HFF-Myc (cell line): Measurements from ENCODE around the gene SH3RF3.

ENCODE experiments used
- DNase-seq: peaks from one replicate; pipeline ENCODE4 v3.0.0-alpha.2; 2011; ENCODE audit warnings: low read depth; ENCODE audit errors: extremely low read depth
- H3K4me3 ChIP-seq: replicated peaks from 2 replicates; pipeline ENCODE4 v1.5.1; 2011; ENCODE audit warnings: low read depth, mild to moderate bottlenecking, control low read depth, low read length
- TF ChIP-seq, protein P1 (sequence below): IDR thresholded peaks from 2 replicates; pipeline ENCODE4 v1.5.1; 2012; ENCODE audit warnings: mild to moderate bottlenecking, low read depth, low read length, control low read depth; ENCODE audit errors: missing control alignments

Gene SH3RF3

DNA sequence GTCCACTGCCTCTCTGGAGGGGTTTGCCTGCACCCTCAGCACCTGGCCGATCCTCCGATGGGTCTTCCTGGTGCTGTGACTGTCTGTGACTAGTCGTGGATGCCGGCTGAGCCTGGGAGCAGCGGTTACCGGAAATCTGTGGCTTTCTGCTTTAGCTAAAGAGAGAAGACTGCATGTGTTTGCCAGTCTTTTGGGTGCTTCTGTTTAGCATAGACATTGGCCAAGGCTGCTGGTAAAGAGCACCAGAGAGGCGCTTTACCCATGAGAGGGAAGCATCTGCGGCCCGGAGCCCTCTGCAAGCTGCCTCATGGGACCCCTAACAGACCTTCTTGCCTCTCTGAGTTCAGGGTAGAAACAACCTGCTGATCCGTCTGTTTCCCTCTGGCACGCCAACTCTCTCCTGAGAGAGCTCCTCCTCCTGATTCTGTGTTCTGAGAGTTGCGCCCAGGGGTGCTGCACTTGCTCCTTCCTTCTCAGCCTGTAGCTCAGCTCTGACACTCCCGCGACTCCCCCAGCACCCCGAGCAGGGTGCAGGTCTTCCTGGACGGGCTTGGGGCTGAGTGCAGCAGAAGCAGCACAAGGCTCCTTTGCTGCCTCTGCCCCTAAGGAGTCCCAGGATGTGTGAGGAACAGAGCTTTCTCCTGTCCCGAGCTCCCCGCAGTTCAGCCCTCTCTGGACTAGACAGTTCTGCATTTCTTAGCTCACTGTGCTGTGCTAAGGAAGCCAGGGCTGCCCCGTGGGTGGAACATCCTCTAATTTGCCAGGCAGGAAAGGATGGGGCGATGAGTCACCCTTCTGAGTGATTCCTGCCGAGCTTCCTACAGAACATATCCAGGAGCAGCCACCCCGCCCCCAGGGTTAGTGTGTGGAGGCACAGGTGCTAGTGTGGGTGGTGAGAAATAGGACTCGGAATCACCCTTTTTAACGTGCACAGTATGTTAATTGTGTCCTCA, 203.2 kb downstream of the SH3RF3 start:
- TF ChIP-seq, protein P1, sequence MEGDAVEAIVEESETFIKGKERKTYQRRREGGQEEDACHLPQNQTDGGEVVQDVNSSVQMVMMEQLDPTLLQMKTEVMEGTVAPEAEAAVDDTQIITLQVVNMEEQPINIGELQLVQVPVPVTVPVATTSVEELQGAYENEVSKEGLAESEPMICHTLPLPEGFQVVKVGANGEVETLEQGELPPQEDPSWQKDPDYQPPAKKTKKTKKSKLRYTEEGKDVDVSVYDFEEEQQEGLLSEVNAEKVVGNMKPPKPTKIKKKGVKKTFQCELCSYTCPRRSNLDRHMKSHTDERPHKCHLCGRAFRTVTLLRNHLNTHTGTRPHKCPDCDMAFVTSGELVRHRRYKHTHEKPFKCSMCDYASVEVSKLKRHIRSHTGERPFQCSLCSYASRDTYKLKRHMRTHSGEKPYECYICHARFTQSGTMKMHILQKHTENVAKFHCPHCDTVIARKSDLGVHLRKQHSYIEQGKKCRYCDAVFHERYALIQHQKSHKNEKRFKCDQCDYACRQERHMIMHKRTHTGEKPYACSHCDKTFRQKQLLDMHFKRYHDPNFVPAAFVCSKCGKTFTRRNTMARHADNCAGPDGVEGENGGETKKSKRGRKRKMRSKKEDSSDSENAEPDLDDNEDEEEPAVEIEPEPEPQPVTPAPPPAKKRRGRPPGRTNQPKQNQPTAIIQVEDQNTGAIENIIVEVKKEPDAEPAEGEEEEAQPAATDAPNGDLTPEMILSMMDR, result no peak
- H3K4me3 ChIP-seq, result peak overlapping the region; percentile 12
- DNase-seq, result peak; percentile 82

DNA sequence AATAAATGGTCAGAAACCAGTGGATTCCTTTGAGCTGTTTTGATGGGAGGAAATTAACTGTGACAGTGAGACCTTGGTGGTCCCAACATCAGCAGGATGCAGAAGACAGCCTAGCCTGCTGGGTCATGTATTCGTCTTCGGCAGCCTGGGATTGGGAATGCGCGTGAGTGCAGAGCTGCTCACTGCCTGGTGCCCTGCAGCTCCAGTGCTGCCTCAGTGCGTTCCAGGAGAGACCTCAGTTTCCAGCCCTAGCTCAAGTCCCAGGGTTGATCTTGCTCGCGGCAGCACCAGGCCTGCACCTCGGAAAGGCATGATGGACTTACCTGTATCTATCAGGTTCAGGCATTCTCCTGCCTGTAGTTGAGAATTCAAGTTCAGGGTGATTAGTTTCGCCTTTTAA, 203.9 kb downstream of the SH3RF3 start:
- no peak for DNase-seq
- H3K4me3 ChIP-seq, result no peak overlapping the region
- TF ChIP-seq, protein P1, result no peak

DNA sequence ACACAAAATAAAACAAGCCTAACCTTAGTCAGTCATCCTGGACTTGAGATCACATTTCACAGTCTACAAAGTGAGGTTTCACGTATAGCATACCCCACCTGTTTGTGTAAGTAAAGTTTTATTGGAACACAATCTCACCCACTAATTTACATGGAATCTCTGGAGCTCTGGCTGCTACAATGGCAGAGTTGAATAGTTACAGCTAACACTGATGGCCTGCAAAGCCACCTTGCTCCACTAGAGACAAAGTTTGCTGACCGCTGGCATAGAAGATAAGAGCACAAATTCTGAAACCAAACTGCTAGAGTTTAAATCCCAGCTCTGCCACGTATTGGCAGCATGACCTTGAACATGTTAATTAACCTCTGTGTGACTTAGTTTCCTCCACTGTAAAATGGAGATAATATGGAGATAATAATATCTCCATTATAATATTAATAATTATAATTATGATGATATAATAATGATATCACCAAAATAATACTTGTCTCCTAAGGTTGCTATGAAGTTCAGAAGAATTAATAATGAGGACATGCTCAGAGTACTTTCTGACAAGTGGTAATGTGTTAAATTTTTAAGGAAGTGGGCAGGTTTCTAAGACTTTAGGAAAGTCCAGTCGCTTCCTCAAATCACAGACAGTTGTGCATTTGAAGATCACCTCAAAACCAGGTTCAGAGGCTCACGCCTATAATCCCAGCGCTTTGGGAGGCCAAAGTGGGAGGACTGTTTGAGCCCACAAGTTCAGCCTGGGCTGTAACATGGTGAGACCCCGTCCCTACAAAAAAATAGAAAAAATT, 204.6 kb downstream of the SH3RF3 start:
- H3K4me3 ChIP-seq, result no peak overlapping the region
- no peak for DNase-seq
- TF ChIP-seq, protein P1, result peak; percentile 35

DNA sequence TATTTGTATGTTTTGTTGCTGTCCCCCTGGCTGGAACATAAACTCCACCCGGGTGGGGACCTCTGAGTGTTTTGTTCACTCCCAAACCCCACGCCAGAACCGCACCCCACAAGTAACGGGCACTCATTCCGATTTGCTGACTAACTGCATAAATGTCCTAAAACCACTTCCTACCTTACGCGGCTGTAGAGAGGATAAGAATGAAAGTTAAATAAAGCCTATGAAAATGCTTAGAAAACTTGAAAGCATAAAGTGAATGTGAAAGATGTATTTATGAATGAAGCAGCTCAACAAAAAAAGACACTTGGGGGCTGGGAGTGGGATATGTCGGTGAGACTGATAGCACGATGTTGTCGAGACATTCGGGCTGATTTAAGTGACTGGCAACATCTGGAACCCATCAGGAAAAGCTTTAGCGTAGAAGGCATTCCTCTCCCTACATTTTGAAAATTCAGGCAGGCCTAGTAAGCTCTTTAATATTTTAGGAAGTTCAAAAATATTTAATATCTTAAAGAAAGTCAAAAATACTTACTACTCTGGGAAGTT, 206.7 kb downstream of the SH3RF3 start:
- peak overlapping the region; percentile 19 for H3K4me3 ChIP-seq
- DNase-seq, result no peak

DNA sequence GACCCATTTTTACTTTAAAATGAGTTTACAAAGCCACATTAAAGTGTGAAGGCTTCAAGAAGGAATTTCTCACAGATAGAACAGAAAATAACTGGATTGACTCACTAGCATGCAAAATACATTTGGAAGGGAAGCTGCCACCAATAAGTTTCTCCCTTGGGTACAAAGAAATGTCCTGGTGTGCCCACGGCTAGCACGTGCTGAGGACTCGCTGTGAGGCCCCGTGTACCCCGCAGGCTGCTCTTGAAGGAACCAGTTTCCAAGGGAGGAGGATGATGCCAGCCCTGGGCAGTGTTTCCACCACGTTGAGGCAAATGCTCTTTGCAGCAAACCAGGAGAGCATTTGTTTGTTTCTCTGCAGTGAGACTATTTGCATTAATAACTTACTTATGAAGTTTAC, 207.3 kb downstream of the SH3RF3 start:
- DNase-seq, result no peak
- TF ChIP-seq, protein P1, result no peak
- H3K4me3 ChIP-seq, result no peak overlapping the region; the same call in 1 of the 2 replicates

More for the DNA sequence above, 206.7 kb downstream of the SH3RF3 start:
- TF ChIP-seq, protein P1, result no peak

DNA sequence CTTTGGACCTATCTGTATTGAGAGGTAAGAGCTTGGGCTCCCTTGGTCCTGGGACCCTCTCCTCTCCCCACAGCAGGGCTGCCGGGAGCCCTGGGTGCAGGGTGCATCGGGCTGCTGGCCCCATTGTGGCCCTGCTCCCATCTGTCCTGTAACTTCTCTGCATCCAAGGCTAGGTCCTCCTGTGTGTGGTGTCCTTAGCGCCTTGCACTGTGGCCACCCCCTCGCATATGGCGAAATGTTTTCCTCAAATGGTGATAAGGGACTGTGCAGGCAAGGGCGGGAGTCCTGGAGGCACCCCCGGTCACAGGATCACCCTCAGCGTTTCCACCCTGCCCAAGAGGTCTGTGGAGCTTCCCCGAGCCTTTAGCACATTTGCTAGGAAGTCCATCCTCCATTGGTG, 208.2 kb downstream of the SH3RF3 start:
- TF ChIP-seq, protein P1, result no peak
- no peak overlapping the region for H3K4me3 ChIP-seq
- no peak for DNase-seq
